GM12891 (cell line): Measurements from ENCODE around the gene PUS10.

ENCODE experiments used
- POLR2A ChIP-seq: IDR thresholded peaks from 2 replicates; pipeline ENCODE4 v1.6.1; 2011; ENCODE audit warnings: low read depth, low read length, control low read depth
- POLR2AphosphoS5 ChIP-seq: IDR thresholded peaks from 2 replicates; pipeline ENCODE4 v1.6.1; 2011; ENCODE audit warnings: low read depth, low read length, control low read depth
- POU2F2 ChIP-seq: IDR thresholded peaks from 2 replicates; pipeline ENCODE4 v1.6.1; 2011; ENCODE audit warnings: low read depth, mild to moderate bottlenecking, control low read depth, low read length, moderate library complexity
- SPI1 ChIP-seq: IDR thresholded peaks from 2 replicates; pipeline ENCODE4 v1.6.1; 2011; ENCODE audit warnings: low read depth, low read length, control low read depth
- TAF1 ChIP-seq: IDR thresholded peaks from 2 replicates; pipeline ENCODE4 v1.6.1; 2011; ENCODE audit warnings: low read depth, low read length, control low read depth

DNA sequence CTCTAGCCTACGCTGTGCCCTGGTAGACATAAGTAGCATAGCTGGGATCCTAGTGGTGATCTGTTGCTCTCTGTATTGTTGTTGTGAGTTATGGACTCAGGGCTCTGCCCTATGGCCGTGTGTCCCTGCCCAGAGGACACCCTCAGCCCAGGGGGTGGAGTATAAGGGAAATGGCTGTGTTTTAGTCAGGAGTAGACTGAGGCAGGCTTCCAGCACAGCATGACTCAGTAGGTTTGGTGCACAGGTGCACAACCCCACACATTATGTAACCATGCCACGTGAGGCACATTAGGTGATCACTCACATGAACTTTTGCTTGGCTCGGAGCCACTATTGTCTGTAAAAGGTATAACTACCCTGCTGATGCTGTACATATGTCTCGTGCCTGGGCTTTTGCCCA lies 60.4 kb downstream of the PUS10 start:
- TF ChIP-seq POLR2AphosphoS5 (no peak), POLR2A (no peak), SPI1 (no peak), TAF1 (no peak), POU2F2 (no peak)
